Measurements from ENCODE around the gene CZIB.

Gene CZIB

DNA sequence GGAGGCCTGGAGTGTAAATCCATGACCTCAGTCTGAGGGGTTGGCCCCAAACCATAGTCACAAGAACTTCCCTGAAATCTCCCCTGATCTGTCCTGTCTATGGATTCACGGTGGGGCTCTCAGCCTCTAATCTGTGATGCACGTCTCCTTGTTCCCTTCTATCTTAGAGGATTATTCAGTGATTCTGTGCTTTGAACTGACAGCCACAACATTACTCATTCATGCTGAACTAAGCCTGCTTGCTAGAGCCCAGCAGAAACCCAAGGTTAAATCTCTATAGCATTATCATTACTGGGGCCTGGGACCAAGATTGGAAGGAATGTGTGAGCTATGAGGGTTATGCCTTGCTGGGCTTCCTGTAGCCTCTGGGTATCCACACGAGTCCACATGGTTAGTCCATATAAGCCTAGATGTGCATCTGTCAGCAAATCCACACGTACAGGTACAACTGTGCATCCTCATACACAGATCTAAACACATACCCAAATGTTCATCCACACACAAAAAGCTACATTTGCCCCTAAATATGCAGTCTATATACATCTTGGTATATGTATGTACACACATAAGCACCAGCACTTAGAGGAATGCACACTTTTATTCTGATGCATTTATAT lies 40.3 kb upstream of the CZIB start:
- TF ChIP-seq, protein P1, sequence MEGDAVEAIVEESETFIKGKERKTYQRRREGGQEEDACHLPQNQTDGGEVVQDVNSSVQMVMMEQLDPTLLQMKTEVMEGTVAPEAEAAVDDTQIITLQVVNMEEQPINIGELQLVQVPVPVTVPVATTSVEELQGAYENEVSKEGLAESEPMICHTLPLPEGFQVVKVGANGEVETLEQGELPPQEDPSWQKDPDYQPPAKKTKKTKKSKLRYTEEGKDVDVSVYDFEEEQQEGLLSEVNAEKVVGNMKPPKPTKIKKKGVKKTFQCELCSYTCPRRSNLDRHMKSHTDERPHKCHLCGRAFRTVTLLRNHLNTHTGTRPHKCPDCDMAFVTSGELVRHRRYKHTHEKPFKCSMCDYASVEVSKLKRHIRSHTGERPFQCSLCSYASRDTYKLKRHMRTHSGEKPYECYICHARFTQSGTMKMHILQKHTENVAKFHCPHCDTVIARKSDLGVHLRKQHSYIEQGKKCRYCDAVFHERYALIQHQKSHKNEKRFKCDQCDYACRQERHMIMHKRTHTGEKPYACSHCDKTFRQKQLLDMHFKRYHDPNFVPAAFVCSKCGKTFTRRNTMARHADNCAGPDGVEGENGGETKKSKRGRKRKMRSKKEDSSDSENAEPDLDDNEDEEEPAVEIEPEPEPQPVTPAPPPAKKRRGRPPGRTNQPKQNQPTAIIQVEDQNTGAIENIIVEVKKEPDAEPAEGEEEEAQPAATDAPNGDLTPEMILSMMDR (conservative IDR thresholded peaks at IDR 0.05; ENCODE audit: low read depth, low read length), result no peak
- DNase-seq (ENCODE audit: low read depth), result no peak
- no peak overlapping the region for H3K4me3 ChIP-seq (ENCODE audit: low read depth, low read length)

DNA sequence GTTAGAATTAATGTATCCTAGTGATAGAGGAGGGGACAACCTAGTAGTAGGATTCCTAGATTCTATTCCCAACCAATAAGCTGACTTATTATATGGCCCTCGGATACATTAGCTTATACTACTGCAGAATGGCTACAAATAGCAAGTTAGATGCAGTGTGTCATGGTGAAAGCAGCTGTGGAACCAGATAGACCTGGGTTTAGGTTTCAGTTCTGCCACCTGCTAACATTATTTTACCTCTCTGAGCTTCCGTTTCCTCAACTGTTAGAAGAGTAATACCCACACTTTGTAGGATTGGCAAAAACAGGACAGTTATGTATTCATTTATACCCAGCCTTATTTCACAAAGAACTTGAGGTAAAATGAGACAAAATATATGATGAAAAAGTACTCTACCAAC lies 39.5 kb upstream of the CZIB start:
- TF ChIP-seq, protein P1 (conservative IDR thresholded peaks at IDR 0.05; ENCODE audit: low read depth, low read length), result no peak
- DNase-seq (ENCODE audit: low read depth), result no peak
- H3K4me3 ChIP-seq (ENCODE audit: low read depth, low read length), result no peak overlapping the region

DNA sequence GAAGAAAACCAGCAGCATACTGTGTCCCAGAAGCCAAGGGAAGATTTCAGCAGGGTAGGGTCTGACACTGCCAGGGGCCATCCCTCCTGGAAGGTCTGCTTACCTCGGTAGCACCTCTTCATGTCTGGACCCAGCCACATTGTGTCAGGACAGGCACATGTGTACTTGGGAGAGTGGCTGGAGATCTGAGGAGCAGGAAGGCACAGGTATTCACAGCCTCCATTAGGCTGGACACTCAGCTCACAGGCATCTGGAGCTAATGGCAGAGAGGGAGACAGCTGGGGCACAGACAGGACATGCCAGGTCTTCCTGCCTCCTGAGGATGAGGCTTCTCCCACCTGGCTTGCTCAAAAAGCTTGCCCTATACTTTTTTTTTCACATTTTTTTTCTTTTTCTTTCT lies 37.8 kb upstream of the CZIB start:
- TF ChIP-seq, protein P1 (conservative IDR thresholded peaks at IDR 0.05; ENCODE audit: low read depth, low read length), result no peak
- DNase-seq (ENCODE audit: low read depth), result no peak

DNA sequence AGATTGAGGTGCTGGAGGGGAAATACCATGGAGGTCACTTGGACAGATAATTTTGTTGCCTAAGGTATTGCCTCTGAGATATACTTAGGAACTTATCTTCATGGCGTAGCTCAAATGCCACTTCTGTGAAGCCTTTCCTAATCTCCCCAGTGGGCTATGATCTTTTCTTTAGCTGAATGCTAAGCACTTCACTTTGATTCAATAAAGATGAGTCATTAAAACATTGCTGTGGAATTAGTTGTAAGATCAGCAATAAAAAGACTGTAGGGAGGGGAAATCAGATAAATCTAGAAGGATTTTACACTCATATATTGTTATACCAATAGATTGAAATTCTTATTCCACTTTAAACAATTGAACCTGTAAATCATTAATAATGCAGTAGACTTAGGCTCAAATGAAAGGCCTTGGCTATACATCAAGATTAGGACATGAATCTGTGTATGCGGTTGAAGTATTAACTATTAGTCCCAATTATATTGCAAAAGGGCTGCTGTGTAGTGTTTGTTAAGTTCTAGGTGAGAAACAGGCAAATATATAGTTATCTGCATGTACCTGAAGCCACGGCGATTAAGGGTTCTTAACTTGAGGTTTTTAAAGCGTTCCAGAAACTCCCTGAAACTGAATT lies 37.1 kb upstream of the CZIB start:
- H3K4me3 ChIP-seq (ENCODE audit: low read depth, low read length), result no peak overlapping the region
- TF ChIP-seq, protein P1 (conservative IDR thresholded peaks at IDR 0.05; ENCODE audit: low read depth, low read length), result no peak
- no peak for DNase-seq (ENCODE audit: low read depth)

More for the DNA sequence above, 37.8 kb upstream of the CZIB start:
- no peak overlapping the region for H3K4me3 ChIP-seq (ENCODE audit: low read depth, low read length)

DNA sequence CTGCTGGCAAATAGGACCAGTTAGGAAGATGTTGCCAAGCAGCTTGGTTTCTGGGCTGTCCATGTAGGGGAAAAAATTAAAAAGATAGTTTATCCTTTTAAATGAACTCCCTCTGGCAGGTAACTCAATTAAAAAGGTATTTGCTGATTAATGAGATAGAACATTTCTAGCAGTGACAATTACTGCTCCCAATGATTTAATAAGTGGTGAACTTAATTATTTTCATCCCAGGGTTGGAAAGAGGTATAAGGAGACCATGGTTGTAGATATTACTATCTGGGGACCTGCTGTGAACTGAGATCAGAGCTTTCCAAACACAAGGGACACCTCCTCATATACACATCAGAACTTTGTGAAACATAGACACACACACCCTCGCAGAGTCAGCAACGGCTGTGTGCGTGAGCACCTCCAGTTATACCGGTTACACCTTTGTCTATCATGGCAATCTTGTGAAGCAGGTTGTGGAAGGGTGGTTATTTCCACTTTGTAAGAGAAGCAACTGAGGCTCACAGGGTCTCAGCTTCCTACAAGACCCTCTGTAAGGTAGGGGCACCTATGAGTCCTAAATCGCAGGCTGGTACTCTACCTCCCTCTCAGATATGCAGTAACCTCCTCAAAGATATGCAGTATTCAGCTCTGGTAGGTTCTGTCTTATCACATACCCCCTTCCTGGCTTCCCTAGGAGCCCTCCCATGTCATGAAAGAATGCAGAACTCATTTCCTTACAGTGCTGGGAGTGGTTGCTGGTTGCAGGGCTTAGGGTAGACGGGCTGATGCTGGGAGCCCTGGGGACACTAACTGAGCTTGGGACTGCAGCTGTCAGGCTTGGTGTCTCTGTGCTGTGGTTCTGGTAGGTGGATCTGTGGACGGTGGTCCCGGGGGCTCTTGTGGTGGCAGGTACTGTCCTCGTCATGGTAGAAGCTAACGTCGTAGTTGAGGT lies 36.3 kb upstream of the CZIB start:
- H3K4me3 ChIP-seq (ENCODE audit: low read depth, low read length), result no peak overlapping the region
- TF ChIP-seq, protein P1 (conservative IDR thresholded peaks at IDR 0.05; ENCODE audit: low read depth, low read length), result no peak
- DNase-seq (ENCODE audit: low read depth), result no peak

DNA sequence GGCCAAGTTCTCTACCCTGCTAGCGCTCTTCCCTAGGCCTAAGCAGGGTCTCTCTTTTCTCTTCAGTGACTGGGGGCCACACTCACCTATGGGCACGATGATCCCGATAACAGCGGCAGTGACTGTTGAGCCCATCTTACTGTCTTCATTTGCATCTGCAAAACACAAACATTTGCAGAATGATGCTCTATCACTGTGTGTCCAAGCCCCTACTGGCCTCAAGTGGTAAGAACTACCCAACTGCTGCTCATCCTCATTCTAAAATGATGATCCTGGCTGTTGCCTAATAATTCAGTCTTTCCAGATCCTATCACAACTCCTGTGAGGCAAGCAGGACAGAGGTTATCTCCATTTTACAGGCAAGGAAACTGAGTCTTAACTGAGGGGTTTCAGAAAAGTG lies 34.6 kb upstream of the CZIB start:
- TF ChIP-seq, protein P1 (conservative IDR thresholded peaks at IDR 0.05; ENCODE audit: low read depth, low read length), result peak; percentile 27
- no peak overlapping the region for H3K4me3 ChIP-seq (ENCODE audit: low read depth, low read length)
- DNase-seq (ENCODE audit: low read depth), result no peak

All from choroid plexus epithelial cell (primary cell).